ENCODE results near the gene H1-8. TPM values are rescaled to one million over a fixed set of nuclear protein-coding genes. Genes with fewer than 3 reads are reported as not detected.
"Not testable (repeated sequence)": the region's sequence is repeated elsewhere in the genome, so short reads cannot be mapped to it uniquely, and the experiment has no call there.

H1-8 gene
- total RNA-seq, 1 experiment from 2014 or later: not detected

DNA sequence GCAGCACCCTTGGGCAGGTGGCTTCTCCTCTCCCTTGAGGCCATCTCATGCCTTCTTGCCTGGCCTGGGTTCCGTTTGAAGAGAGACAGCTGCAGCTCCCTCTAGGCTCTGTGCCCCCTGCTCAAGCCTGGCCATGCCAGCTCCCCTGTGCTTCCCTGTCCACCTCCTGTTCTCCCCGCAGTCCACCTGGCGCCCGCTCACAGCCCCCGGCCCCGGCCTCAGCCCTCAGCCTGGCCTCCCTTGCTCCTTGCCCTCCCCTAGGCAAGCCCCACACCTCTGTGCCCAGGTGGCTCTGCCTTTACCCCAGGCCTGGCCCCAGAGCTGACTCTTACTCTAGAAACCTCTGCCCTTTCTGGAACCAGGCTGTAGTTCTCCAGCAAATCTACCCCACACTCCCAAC is 28.4 kb upstream of the H1-8 start:
- no TSS peak for BruUV-seq (replicated peaks)
- intact Hi-C loops (cut with micrococcal nuclease): no loop called here
- H3K4me1 ChIP-seq (ENCODE audit: control insufficient read depth in 1 of 2, insufficient read depth in 2 of 2, low read length in 2 of 2): no peaks in the 10 kb centered on the region
- no peak overlapping the region for H2AFZ ChIP-seq (ENCODE audit: low read depth, low read length, poor library complexity, severe bottlenecking)
- no peak overlapping the region for H3K27ac ChIP-seq (ENCODE audit: low read depth, low read length)
- H3K27me3 ChIP-seq (ENCODE audit: insufficient read depth, low read length): no peaks in the 10 kb centered on the region
- POLR2A ChIA-PET: no interaction called here
- no peaks in the 10 kb centered on the region for H3K9me3 ChIP-seq (ENCODE audit: control insufficient read depth in 1 of 2, insufficient read depth in 1 of 2, low read depth in 1 of 2, low read length in 2 of 2)
- no peaks in the 10 kb centered on the region for H4K20me1 ChIP-seq (ENCODE audit: insufficient read depth)
- no peak for TF ChIP-seq SIN3A (IDR thresholded peaks at IDR 0.05; ENCODE audit: low read depth)
- TF ChIP-seq, protein P1, sequence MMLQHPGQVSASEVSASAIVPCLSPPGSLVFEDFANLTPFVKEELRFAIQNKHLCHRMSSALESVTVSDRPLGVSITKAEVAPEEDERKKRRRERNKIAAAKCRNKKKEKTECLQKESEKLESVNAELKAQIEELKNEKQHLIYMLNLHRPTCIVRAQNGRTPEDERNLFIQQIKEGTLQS (IDR thresholded peaks at IDR 0.05): no peak
- no peak for TF ChIP-seq ELF1 (IDR thresholded peaks at IDR 0.05; ENCODE audit: borderline replicate concordance, low read depth)
- TF ChIP-seq, protein P2, sequence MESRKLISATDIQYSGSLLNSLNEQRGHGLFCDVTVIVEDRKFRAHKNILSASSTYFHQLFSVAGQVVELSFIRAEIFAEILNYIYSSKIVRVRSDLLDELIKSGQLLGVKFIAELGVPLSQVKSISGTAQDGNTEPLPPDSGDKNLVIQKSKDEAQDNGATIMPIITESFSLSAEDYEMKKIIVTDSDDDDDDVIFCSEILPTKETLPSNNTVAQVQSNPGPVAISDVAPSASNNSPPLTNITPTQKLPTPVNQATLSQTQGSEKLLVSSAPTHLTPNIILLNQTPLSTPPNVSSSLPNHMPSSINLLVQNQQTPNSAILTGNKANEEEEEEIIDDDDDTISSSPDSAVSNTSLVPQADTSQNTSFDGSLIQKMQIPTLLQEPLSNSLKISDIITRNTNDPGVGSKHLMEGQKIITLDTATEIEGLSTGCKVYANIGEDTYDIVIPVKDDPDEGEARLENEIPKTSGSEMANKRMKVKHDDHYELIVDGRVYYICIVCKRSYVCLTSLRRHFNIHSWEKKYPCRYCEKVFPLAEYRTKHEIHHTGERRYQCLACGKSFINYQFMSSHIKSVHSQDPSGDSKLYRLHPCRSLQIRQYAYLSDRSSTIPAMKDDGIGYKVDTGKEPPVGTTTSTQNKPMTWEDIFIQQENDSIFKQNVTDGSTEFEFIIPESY (IDR thresholded peaks at IDR 0.05; ENCODE audit: extremely low read depth, insufficient replicate concordance, low read length): no peak
- TF ChIP-seq, protein P3, sequence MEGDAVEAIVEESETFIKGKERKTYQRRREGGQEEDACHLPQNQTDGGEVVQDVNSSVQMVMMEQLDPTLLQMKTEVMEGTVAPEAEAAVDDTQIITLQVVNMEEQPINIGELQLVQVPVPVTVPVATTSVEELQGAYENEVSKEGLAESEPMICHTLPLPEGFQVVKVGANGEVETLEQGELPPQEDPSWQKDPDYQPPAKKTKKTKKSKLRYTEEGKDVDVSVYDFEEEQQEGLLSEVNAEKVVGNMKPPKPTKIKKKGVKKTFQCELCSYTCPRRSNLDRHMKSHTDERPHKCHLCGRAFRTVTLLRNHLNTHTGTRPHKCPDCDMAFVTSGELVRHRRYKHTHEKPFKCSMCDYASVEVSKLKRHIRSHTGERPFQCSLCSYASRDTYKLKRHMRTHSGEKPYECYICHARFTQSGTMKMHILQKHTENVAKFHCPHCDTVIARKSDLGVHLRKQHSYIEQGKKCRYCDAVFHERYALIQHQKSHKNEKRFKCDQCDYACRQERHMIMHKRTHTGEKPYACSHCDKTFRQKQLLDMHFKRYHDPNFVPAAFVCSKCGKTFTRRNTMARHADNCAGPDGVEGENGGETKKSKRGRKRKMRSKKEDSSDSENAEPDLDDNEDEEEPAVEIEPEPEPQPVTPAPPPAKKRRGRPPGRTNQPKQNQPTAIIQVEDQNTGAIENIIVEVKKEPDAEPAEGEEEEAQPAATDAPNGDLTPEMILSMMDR (IDR thresholded peaks at IDR 0.05 in 2 of 3, conservative IDR thresholded peaks at IDR 0.05 in 1 of 3; ENCODE audit: borderline replicate concordance in 1 of 3, insufficient read depth in 1 of 3, low read depth in 2 of 3, low read length in 2 of 3): no peak
- no peak for TF ChIP-seq CBX3 (IDR thresholded peaks at IDR 0.05; ENCODE audit: low read depth)
- no peak overlapping the region for H3K4me3 ChIP-seq (replicated peaks in 1 of 2; ENCODE audit: low read depth in 1 of 2, low read length in 2 of 2)
- CTCF ChIA-PET: no interaction called here
- RAD21 ChIA-PET (ENCODE audit: low non-redundant PET in 1 of 2, low total read pairs in 2 of 2, uncharacterized antibody in 2 of 2, unreplicated experiment in 2 of 2): no interaction called here
- no peaks in the 10 kb centered on the region for H3K9me2 ChIP-seq (ENCODE audit: insufficient read depth)
- H3K4me2 ChIP-seq (ENCODE audit: low read length): no peak overlapping the region
- DNase-seq (ENCODE audit: low read depth, low spot score) (no peak), ATAC-seq (no peak)
- H3K79me2 ChIP-seq (ENCODE audit: insufficient read depth, low read length): no peaks in the 10 kb centered on the region
- no peak overlapping the region for H3K9ac ChIP-seq (ENCODE audit: low read length)
- no peaks in the 10 kb centered on the region for H3K36me3 ChIP-seq (ENCODE audit: control insufficient read depth in 1 of 2, insufficient read depth in 2 of 2, low read length in 2 of 2)

DNA sequence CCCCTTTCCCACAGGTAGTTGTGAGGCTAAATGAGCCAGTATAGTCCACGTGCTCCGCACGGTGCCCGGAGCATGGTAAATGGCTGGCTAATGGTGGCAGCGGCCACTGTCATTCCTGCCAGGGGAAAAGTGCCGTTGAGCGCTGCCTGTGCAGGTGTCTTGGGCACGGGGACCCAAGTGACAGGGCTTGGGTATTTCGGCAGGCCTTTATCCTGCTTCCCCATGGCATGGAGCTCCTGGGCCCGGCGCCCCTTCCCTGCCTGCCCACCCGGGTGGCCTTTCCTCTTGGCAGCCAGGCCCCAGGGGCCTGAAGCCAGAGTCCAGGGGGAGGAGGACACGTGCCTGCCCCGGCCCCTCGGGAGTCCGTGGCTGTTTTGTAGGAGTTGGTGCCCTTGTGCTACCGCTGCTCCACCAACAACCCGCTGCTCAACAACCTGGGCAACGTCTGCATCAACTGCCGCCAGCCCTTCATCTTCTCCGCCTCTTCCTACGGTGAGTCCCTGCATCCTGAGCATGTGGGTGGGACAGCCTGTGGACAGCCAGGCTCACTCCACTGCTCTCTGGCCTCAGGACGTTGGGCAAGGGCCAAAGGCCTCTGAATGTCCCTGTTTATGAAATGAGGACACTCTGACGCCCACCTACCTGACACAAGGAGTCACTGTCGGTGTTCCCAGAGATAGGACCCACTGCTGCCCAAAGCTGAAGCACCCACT is 27.7 kb upstream of the H1-8 start:
- H2AFZ ChIP-seq (ENCODE audit: low read depth, low read length, poor library complexity, severe bottlenecking); BruUV-seq (replicated peaks); RAD21 ChIA-PET (ENCODE audit: low non-redundant PET in 1 of 2, low total read pairs in 2 of 2, uncharacterized antibody in 2 of 2, unreplicated experiment in 2 of 2); H3K9ac ChIP-seq (ENCODE audit: low read length); H3K4me2 ChIP-seq (ENCODE audit: low read length); H3K4me3 ChIP-seq (replicated peaks in 1 of 2; ENCODE audit: low read depth in 1 of 2, low read length in 2 of 2); POLR2A ChIA-PET; H4K20me1 ChIP-seq (ENCODE audit: insufficient read depth); H3K27ac ChIP-seq (ENCODE audit: low read depth, low read length); H3K4me1 ChIP-seq (ENCODE audit: control insufficient read depth in 1 of 2, insufficient read depth in 2 of 2, low read length in 2 of 2); intact Hi-C loops (cut with micrococcal nuclease); H3K36me3 ChIP-seq (ENCODE audit: control insufficient read depth in 1 of 2, insufficient read depth in 2 of 2, low read length in 2 of 2); H3K79me2 ChIP-seq (ENCODE audit: insufficient read depth, low read length); H3K27me3 ChIP-seq (ENCODE audit: insufficient read depth, low read length); DNase-seq (ENCODE audit: low read depth, low spot score); ATAC-seq; H3K9me3 ChIP-seq (ENCODE audit: control insufficient read depth in 1 of 2, insufficient read depth in 1 of 2, low read depth in 1 of 2, low read length in 2 of 2); H3K9me2 ChIP-seq (ENCODE audit: insufficient read depth); CTCF ChIA-PET: not testable (repeated sequence)

DNA sequence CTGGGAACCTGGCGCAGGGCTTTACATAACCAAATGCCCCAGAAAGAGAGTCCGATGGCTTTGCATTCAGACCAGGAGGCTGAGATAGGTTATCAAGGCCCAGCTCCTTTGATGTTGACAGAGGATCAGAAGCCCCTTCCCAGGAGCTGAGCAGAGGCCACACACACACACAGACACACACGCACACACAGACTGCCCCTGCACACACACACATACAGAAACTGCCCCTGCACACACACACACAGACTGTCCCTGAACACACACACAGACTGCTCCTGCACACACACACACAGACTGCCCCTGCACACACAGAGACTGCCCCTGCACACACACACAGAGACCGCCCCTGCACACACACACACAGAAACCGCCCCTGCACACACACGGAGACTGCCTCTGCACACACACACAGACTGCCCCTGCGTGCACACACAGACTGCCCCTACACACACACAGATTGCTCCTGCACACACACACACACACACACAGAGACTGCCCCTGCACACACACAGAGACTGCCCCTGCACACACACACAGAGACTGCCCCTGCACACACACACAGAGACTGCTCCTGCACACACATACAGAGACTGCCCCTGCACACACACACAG is 27.0 kb upstream of the H1-8 start:
- H3K4me2 ChIP-seq (ENCODE audit: low read length); H3K4me1 ChIP-seq (ENCODE audit: control insufficient read depth in 1 of 2, insufficient read depth in 2 of 2, low read length in 2 of 2); POLR2A ChIA-PET; H3K36me3 ChIP-seq (ENCODE audit: control insufficient read depth in 1 of 2, insufficient read depth in 2 of 2, low read length in 2 of 2); H3K4me3 ChIP-seq (replicated peaks in 1 of 2; ENCODE audit: low read depth in 1 of 2, low read length in 2 of 2); H2AFZ ChIP-seq (ENCODE audit: low read depth, low read length, poor library complexity, severe bottlenecking); ATAC-seq; H3K9me3 ChIP-seq (ENCODE audit: control insufficient read depth in 1 of 2, insufficient read depth in 1 of 2, low read depth in 1 of 2, low read length in 2 of 2); RAD21 ChIA-PET (ENCODE audit: low non-redundant PET in 1 of 2, low total read pairs in 2 of 2, uncharacterized antibody in 2 of 2, unreplicated experiment in 2 of 2); H4K20me1 ChIP-seq (ENCODE audit: insufficient read depth); H3K79me2 ChIP-seq (ENCODE audit: insufficient read depth, low read length); H3K27ac ChIP-seq (ENCODE audit: low read depth, low read length); intact Hi-C loops (cut with micrococcal nuclease); H3K27me3 ChIP-seq (ENCODE audit: insufficient read depth, low read length); BruUV-seq (replicated peaks); H3K9me2 ChIP-seq (ENCODE audit: insufficient read depth); DNase-seq (ENCODE audit: low read depth, low spot score); H3K9ac ChIP-seq (ENCODE audit: low read length); CTCF ChIA-PET: not testable (repeated sequence)
